C4-2B (cell line): Measurements from ENCODE around the gene SLC44A1.

Experiments used
- H3K27ac ChIP-seq: fragments of 450-650 bp; 2 replicates; pipeline ENCODE4 v1.5.1; 2017
- CTCF ChIP-seq: fragments of 450-650 bp; conservative IDR thresholded peaks from 2 replicates; pipeline ENCODE4 v1.5.1; 2017; ENCODE audit warnings: mild to moderate bottlenecking
- ZFX ChIP-seq: fragments of 450-650 bp; IDR thresholded peaks from 2 replicates; pipeline ENCODE4 v1.6.1; 2017

SLC44A1 gene

GRCh38 chr9:105363837-105364236 lies 119.4 kb downstream of the SLC44A1 start:
- H3K27ac ChIP-seq: no peak overlapping the region
- TF ChIP-seq CTCF (no peak), ZFX (no peak)

GRCh38 chr9:105369911-105370310 lies 125.5 kb downstream of the SLC44A1 start:
- H3K27ac ChIP-seq: no peak overlapping the region
- TF ChIP-seq CTCF (no peak), ZFX (no peak)

GRCh38 chr9:105373723-105374122 lies 129.3 kb downstream of the SLC44A1 start:
- H3K27ac ChIP-seq: no peak overlapping the region
- TF ChIP-seq CTCF: no peak
- no peak for TF ChIP-seq ZFX

- TF ChIP-seq ZFX (no peak), CTCF (no peak)
- H3K27ac ChIP-seq: no peak overlapping the region
These were observed 130.9 kb downstream of the SLC44A1 start for GRCh38 chr9:105375323-105375722.

- no peak for TF ChIP-seq CTCF
- H3K27ac ChIP-seq: no peak overlapping the region
These were observed 132.4 kb downstream of the SLC44A1 start for GRCh38 chr9:105376893-105377292.

- H3K27ac ChIP-seq: no peak overlapping the region
- TF ChIP-seq ZFX (no peak), CTCF (no peak)
These were observed 141.0 kb downstream of the SLC44A1 start for GRCh38 chr9:105385381-105385985.

- TF ChIP-seq CTCF (no peak), ZFX (no peak)
- H3K27ac ChIP-seq: no peak overlapping the region
These were observed 145.3 kb downstream of the SLC44A1 start for GRCh38 chr9:105389796-105390195.
